Activated CD4-positive, alpha-beta T cell treated with anti-CD3 and anti-CD28 coated beads for 4 hours (primary cell): ENCODE data around the gene NTN1.
"Not testable (repeated sequence)": the region's sequence is repeated elsewhere in the genome, so short reads cannot be mapped to it uniquely, and the experiment has no call there.

Source experiments
- DNase-seq, 2 donors: peaks; one replicate each; pipeline ENCODE4 v3.0.0-alpha.2; 2020

Gene NTN1

DNA sequence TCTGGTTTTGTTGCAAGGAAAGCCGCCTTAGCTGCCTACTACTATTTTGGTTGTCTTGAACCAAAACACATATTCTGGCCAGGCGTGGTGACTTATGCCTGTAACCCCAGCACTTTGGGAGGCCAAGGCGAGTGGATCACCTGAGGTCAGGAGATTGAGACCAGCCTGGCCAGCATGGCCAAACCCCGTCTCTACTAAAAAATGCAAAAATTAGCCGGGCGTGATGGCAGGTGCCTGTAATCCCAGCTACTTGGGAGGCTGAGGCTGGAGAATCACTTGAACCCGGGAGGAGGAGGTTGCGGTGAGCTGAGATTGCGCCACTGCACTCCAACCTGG is 236.3 kb downstream of the NTN1 start:
- not testable (repeated sequence) for DNase-seq

DNA sequence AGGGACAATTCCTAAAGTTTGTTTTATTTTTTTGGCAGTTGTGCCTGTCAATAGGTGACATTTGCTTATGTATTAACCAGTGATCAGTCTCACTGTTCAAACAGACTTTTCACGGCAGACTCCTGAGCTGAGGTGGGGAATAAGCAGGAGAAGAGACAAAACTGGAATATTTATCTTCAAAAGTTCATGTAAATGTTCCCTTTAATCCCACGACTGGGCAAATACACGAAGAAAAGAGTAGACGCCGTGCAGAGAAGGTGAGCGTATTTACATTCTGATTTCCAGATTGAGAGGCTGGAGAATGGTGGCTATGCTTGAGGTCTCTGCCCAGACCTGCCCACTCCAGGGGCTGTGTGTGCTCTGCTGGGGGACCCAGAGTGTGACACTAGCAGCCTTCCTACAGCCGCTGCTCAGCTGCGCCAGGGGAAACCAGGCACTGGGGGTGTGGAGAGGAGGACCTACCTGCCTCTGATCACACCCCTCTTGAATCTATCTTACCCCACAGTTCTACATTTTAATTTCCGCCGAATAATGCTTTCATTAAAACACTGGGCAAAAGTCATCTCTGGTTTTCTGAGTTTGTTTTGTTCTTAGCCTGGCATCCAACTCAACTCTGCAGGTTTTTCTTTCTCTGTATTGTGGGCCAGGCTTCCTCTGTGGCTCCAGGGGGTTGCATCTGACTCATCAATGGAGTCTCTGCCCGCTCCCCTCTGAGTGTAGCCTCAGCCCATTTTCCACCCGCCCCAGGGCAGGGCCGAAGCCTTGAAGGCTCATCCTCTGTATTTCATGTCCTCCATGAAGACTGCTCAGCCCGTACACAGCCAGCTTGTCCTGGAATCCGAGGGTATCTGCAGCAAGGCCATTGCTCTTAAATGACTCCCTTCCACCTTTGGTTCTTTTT is 237.1 kb downstream of the NTN1 start:
- DNase-seq: no peak

GRCh38 chr17:9259419-9259818 is 238.1 kb downstream of the NTN1 start:
- no peak for DNase-seq

DNA sequence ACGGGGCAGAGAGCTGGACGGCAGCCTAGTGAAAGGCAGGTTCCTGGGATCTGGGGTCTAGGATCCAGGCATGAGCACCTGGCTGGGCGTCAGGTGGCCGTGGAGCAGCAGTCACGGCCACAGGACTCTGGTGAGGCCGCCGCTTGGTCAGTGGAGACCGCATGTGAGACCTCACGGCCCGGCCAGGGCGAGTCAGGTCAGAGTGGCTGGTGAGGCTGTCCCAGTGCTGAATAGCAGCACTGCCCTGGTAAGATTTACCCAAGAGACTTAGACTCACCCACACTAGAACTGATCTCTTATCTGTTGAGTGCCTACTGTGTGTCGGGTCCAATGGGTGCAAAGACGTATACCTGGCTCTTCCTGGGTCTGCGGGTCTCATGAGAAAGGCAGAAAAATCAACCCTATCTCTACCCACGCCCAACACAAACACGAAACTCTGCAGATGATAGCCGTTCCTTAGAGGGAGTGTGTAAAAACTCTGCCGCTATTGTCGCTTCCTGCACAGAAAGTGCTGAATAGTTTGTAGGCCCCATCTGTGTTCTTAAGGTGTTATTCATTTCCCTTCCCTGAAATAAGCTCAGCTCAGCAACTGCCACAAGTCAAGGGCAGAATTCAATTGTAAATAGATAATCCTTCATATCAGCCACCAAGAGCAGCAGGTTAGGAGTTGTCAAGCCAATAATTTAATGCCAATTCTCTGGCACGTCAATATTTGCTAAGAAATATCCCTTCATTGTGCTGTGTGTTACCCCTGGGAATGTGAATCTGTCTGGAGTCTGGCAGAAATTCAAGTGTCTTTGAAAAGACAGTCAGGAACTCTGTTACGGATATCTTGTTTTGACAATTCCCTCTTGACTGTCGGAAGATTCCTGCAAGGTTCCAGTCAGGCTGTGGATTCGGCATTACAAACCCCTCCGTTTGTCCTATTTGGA is 240.0 kb downstream of the NTN1 start:
- no peak for DNase-seq

DNA sequence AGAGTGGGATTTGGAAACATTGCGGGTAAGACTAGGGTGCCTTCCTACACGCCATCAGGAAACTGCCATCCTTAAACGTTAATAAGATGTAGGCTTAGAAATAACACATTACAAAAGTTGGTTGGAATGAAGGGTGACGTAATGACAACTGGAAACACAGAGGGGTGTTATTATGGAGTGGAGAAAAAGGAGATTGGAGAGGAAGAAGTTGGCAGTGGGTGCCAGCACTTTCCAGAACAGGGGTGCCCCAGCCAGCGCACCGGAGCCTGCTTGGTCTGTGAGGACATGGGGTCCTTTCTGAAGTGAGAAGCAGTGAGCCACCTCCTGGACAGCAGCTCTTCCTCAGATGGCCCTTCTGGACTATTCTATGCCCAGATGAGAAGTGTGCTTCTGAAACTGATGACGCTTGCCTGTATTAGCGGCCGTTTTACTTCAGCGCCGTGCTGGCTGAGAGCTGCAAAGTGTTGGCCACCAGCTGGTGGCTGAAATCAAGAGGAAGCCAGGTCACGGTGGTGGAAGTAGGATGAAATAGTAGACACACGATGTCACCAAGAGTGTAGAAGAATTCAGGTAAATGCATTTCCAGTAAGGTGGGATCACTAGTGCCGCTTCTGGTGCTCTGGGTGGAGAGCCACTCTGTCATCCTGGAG is 244.8 kb downstream of the NTN1 start:
- DNase-seq: no peak

DNA sequence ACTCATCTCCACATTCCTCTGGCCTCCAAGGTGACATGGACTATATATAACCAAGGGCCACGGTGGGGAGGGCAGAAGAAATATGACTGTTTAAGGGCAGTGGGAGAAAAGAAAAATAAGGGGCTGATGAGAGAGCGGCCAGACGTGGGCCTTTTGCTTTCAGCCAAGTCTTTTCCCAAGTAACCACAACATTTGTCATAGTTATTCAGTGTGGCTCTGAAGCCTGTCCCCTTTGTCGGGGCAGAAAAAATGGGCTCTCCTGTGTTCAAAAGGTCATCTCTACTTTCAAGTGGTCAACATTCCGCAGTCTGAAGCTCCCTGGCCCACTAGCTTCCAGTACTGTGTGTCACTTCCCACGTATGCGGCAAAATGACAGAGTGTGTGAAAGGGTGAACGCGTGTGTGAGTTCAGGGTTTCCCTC is 245.4 kb downstream of the NTN1 start:
- DNase-seq: no peak

GRCh38 chr17:9268546-9268945 is 247.2 kb downstream of the NTN1 start:
- no peak for DNase-seq

DNA sequence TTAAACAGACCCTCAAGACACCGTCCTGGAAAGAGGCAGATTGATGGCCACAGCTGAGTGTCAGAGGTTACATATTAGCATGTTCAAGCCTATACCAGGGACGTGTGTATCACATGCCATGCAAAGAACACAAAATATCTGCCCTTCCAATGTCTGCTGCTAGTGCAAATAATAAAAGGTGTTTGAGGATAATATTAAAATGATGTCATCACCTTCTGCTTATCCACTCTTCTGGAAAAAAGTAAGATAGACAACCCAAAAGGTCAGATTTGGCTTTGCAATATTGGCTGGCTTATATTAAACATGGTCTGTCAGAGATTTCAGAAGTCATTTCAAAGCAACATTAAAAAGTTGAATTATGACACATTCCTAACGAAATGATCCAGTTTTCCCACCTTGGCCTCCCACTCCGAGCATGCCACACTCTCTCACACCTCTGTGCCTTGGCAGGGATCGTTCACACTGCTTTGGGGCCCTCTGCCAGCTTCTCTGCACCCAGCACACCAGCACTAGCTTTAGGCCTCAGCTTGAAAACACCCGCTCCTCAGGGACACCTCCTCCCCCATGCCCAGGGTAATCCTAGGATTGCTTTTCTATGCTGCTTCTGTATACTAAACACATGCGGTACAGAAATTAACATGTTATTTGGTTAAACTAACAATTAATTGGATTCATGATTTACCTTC is 248.2 kb downstream of the NTN1 start:
- DNase-seq: no peak

- DNase-seq: no peak
Measured at GRCh38 chr17:9270921-9271320, 249.6 kb downstream of the NTN1 start.

DNA sequence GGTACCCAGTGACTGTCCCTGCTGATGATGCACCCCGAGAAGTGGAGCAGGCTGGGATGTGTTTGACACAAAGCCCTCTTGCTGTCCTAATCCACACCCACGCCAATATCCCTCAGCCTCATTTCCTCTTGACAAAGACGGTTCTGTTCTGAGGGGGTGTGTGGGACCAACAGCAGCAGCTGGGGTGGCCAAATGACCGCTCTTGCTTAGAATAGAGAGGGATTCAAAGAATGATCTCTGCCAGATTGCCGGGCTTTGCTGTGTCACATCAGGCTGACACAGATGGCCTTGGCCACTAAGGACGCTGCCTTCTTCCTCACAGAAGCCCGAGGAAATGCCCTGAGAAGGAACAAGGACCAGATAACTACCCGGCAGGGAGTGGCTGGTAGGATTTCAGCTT is 250.7 kb downstream of the NTN1 start:
- DNase-seq: no peak

DNA sequence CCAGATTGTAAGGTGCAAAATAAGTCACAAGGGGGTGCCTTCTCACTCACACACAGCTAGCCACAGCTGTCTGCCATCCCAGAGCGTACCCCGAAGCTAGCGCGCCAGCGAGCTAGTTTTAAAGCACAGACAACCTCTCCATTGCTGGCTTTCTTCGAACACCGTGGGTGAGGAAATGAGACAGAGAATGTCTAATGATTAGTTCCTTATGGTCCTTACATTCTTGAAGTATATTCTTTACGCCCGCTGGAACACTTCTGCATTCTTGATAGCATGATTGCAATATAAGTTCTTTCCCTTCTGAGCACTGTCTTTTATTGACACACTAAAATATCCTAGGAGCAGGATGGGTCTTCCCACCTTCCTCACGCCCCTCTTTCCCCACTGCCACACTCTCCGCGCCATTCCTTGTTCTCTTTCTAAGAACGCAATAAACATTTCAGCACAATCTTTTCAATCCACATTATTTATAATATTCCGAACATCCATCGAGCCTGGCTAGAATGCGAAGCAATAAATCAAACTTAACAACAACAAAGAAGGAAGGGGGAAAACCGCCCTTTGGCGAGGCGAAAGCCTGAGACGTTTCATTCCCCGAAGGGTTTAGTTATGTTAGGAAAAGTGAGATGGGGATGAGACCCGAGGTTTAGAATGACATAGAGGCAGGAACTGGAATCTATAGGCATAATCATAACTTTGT is 251.3 kb downstream of the NTN1 start:
- no peak for DNase-seq

DNA sequence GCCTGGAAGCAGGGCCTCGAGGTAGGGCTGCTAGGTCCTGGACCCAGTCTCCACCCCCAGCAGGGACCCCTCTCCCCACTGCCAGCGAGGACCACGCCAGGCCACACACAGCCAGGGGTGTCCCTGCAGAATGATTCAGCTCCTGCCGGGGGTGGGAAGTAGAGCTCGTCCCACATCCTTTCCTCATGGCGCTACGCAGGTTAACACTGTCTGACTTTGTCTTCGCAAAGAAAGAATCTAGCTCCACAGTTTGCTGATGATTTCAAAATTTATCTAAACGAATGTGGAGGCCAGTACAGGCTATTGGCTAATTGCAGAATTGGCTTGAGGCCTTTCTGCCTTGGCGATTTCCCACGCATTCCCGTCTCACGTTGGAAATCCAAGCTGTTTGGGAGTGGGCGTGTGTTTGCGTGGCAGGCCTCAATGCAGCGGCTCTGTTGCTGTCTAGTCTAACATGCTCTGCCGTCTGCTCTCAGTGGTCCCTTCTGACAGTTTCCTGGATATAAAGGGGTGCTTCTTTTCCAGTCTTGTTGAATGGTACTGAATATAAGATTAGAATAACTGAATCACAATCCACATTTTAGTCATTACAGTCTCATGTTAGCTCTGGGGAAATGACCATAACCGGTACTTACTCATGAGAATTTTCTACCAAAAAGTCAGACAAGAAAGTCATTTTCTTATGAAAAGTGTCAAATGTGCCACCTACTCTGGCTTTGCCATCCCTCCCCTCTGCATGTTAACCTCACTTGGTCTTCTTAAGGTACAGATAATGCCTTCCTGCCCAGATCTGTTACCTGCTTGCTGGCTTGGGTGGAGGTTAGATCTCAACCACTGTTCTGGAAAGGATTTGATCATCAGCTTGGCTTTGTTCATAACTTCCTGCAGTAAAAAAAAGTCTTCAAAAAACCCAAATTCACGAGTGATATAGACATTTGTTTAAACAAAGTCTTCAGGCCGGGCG is 252.4 kb downstream of the NTN1 start:
- no peak for DNase-seq

DNA sequence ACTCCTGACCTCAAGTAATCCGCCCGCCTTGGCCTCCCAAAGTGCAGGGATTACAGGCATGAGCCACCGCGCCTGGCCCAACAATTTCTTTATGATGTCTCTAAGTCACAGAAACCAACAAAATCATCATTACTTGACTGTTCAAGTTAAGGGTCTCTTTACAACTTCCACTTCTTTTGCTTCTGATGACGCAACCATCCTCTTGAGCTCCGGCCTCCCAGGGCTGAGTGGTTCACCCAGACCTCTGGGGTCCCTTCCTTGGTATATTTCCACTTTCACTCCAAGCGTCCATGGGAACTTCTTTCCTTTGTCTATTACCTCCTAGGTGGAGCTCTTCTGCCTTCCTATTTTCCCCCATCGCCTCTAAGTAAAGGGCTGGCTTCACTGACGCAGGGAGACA is 253.7 kb downstream of the NTN1 start:
- no peak for DNase-seq

- DNase-seq: no peak
Measured at GRCh38 chr17:9279893-9280292, 258.6 kb downstream of the NTN1 start.

DNA sequence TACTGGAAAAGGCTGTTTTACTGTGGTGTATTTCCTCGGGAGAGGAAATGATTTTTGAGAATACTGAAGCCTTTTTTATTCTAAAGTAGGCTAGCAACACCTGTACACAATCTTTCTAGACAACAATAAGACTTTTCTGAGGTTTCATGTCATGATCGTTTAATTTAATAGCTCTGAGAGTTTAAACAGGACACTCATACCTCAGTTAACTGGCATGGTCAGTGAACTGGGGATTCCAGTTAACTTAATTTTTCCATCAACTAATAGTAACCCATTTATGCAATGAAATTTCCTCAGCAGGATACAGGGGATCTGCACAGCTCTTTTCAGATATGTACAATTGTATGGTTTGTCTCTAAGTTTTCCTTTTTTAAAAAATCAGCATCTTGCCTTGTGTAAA is 262.6 kb downstream of the NTN1 start:
- DNase-seq: no peak

- DNase-seq: no peak
Measured at GRCh38 chr17:9284884-9285283, 263.6 kb downstream of the NTN1 start.

DNA sequence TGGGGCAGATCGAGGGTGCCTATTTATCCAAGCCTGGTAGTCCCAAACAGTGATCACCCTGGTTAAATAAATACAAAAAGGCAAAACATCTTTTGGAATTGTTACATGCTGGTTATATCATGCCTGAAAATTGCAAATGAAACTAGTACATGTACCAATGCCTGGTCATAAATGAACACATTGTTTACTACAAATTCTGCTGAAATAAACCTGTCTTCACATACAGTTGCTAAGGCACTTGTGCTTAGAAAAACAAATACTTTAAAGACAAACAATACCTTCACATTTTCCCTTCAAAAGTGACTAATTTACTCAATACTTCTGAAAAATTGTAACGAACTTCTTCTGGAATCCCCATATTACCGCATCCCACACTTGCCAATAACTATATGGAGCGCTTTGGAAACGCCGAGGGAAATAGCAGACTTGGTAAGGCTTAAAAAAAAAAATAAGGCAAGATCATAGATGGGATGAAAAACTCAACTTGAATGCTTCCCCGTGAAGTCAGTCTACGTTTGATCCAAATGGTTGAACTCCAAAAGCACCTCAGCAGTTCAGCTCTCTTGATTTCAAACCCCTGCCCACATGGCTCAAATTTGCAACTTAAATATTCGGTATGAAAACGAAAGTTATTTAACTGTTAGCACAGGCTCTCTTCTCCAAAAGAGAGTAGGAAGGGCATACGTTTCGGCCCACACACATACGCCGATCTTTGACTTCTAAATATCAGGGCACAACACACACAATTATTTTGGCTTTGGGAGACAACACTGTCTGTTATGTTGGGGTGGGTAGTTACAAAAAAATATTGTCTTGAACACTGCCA is 264.5 kb downstream of the NTN1 start:
- DNase-seq: no peak

GRCh38 chr17:9286434-9286833 is 265.1 kb downstream of the NTN1 start:
- no peak for DNase-seq

DNA sequence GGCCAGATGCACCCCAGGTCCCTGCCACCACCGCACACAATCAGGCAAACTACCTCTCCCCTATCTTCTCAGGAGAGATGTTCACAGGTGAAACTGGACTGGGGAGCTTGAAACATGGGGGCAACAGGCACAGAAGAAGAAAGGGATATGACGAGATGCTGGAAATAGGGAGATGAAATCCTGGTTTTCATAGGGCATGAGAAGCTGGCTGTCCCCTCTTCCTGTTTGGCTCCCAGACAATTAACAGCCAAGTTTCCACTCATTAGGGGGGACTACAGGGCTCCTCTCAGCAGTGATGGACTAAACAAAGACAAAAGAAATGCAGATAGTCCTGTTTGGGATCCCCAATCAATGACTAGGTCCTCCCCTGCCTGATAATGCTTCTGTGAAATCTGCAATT is 266.0 kb downstream of the NTN1 start:
- no peak for DNase-seq

GRCh38 chr17:9290226-9290613 is 268.9 kb downstream of the NTN1 start:
- DNase-seq: no peak
